ENCODE measurements around the gene LRRN4CL.
"Not testable (repeated sequence)": the region's sequence is repeated elsewhere in the genome, so short reads cannot be mapped to it uniquely, and the experiment has no call there.

The LRRN4CL gene

GRCh38 chr11:62678770-62679696 is 10.3 kb downstream of the LRRN4CL start, which contains the start of gene UBXN1:
UBXN1 (minus strand) TSS chr11:62679073; CDS start chr11:62678923, 150 bp downstream.
- Histone ChIP-seq H3K27ac (ENCODE audit: low read depth, low read length) (peak within 1 kb of the TSS; percentile 87), H3K4me3 (ENCODE audit: low read length) (peak within 1 kb of the TSS; percentile 98), H3K4me1 (ENCODE audit: control insufficient read depth, insufficient read depth, low read length) (peaks cover 10% of the 10 kb centered on the region), H3K27me3 (ENCODE audit: control insufficient read depth, insufficient read depth, low read length) (no peaks in the 10 kb centered on the region), H3K9ac (ENCODE audit: low read length) (peak within 1 kb of the TSS; percentile 84), H3K36me3 (ENCODE audit: control insufficient read depth, insufficient read depth, low read length) (peaks cover 13% of the 10 kb centered on the region)

DNA sequence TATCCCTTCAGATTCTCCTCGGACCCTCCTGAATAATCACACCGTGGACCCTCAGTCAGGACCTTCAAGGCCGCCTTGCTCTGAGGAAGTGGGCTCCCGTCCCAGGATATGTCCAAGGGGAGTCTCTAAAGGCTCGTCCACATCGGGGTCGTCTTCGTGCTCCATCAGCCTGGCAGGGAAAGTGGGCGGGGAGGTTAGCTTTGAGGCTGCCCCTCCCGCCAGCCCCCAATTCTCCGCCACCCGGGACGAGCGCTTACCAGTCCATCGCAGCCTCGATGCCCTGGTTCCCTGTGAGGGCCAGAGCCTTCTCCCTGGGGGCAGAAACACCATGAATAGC is 10.9 kb downstream of the LRRN4CL start:
- peaks cover 10% of the 10 kb centered on the region for H3K4me1 ChIP-seq (ENCODE audit: control insufficient read depth, insufficient read depth, low read length)

DNA sequence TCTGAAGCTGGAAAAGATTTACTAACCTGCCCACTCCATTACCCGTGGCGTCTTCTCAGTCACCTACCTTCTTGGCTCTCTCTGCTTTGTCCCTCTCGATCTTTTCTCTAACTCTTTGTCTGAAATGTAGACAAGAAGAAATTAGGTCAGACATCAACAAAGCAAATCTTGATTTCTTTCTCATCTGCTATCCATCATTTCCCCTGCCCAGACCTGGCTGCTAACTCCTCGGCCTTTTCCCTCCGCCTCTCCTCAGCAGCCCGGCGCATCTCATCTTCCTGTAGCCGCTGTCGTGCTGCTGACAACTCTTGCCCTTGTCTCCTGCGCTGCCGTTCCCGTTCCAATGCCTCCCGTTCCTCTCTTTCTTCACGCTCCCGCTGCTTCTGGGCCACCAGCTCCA is 11.6 kb downstream of the LRRN4CL start:
- H3K4me3 ChIP-seq (ENCODE audit: low read length) = peak overlapping the region; percentile 98
- peaks cover 10% of the 10 kb centered on the region for H3K4me1 ChIP-seq (ENCODE audit: control insufficient read depth, insufficient read depth, low read length)
- H3K27ac ChIP-seq (ENCODE audit: low read depth, low read length) = no peak overlapping the region
- peaks cover 13% of the 10 kb centered on the region for H3K36me3 ChIP-seq (ENCODE audit: control insufficient read depth, insufficient read depth, low read length)
- H3K9ac ChIP-seq (ENCODE audit: low read length) = no peak overlapping the region
- H3K27me3 ChIP-seq (ENCODE audit: control insufficient read depth, insufficient read depth, low read length) = no peaks in the 10 kb centered on the region

More for the DNA sequence above, 10.9 kb downstream of the LRRN4CL start:
- Histone ChIP-seq H3K27me3 (ENCODE audit: control insufficient read depth, insufficient read depth, low read length) (no peaks in the 10 kb centered on the region), H3K9ac (ENCODE audit: low read length) (peak overlapping the region; percentile 84), H3K36me3 (ENCODE audit: control insufficient read depth, insufficient read depth, low read length) (peaks cover 13% of the 10 kb centered on the region), H3K4me3 (ENCODE audit: low read length) (peak overlapping the region; percentile 98), H3K27ac (ENCODE audit: low read depth, low read length) (peak overlapping the region; percentile 87)

- Histone ChIP-seq H3K4me1 (ENCODE audit: control insufficient read depth, insufficient read depth, low read length) (peaks cover 10% of the 10 kb centered on the region), H3K9ac (ENCODE audit: low read length) (no peak overlapping the region), H3K36me3 (ENCODE audit: control insufficient read depth, insufficient read depth, low read length) (peaks cover 13% of the 10 kb centered on the region), H3K27ac (ENCODE audit: low read depth, low read length) (no peak overlapping the region), H3K27me3 (ENCODE audit: control insufficient read depth, insufficient read depth, low read length) (no peaks in the 10 kb centered on the region), H3K4me3 (ENCODE audit: low read length) (no peak overlapping the region)
These were observed 12.2 kb downstream of the LRRN4CL start for GRCh38 chr11:62677156-62677555.

- Histone ChIP-seq H3K9ac (ENCODE audit: low read length) (no peak overlapping the region), H3K27ac (ENCODE audit: low read depth, low read length) (no peak overlapping the region), H3K4me1 (ENCODE audit: control insufficient read depth, insufficient read depth, low read length) (peaks cover 10% of the 10 kb centered on the region), H3K4me3 (ENCODE audit: low read length) (no peak overlapping the region), H3K36me3 (ENCODE audit: control insufficient read depth, insufficient read depth, low read length) (peaks cover 13% of the 10 kb centered on the region), H3K27me3 (ENCODE audit: control insufficient read depth, insufficient read depth, low read length) (no peaks in the 10 kb centered on the region)
These were observed 12.6 kb downstream of the LRRN4CL start for GRCh38 chr11:62676698-62677097.

DNA sequence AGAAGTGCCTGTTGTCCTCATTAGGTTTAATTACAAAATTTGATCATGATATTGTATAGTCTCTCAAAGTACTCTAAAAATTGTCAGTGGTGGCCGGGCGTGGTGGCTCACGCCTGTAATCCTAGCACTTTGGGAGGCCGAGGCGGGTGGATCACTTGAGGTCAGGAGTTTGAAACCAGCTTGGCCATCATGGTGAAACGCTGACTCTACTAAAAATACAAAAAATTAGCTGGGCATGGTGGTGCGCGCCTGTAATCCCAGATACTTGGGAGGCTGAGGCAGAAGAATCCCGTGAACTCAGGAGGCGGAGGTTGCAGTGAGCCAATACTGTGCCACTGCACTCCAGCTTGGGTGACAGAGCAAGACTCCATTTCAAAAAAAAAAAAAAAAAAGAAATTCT is 13.9 kb downstream of the LRRN4CL start:
- not testable (repeated sequence) for H3K4me3 ChIP-seq (ENCODE audit: low read length); H3K27me3 ChIP-seq (ENCODE audit: control insufficient read depth, insufficient read depth, low read length); H3K27ac ChIP-seq (ENCODE audit: low read depth, low read length); H3K9ac ChIP-seq (ENCODE audit: low read length); H3K4me1 ChIP-seq (ENCODE audit: control insufficient read depth, insufficient read depth, low read length)
- H3K36me3 ChIP-seq (ENCODE audit: control insufficient read depth, insufficient read depth, low read length) = peaks cover 13% of the 10 kb centered on the region

DNA sequence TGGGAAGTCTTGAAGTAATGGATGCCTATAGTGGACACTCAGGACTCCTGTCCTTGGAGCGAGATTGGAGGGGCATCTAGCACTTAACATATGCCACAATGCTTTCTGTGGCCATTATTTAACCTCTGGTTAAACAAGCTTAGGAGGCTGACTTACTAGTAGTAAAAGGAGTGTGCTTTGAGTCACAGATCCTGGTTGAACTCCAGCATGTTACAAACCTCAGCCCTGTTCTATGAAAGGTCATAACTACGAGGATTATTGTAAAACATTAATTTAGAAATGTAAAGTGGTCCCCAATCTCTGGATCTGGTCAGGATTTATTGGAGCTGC is 16.2 kb downstream of the LRRN4CL start:
- Histone ChIP-seq H3K4me1 (ENCODE audit: control insufficient read depth, insufficient read depth, low read length) (peaks cover 8% of the 10 kb centered on the region), H3K4me3 (ENCODE audit: low read length) (no peak overlapping the region), H3K27me3 (ENCODE audit: control insufficient read depth, insufficient read depth, low read length) (no peaks in the 10 kb centered on the region), H3K9ac (ENCODE audit: low read length) (no peak overlapping the region), H3K36me3 (ENCODE audit: control insufficient read depth, insufficient read depth, low read length) (peaks cover 13% of the 10 kb centered on the region), H3K27ac (ENCODE audit: low read depth, low read length) (no peak overlapping the region)

GRCh38 chr11:62671608-62672389 is 17.5 kb downstream of the LRRN4CL start, which contains the start of the genes LBHD1 and UQCC3:
LBHD1 (minus strand) TSS chr11:62672267; CDS start chr11:62670031, 2,236 bp downstream.
UQCC3 (plus strand) TSS chr11:62671673; CDS start chr11:62671746, 73 bp downstream.
- Histone ChIP-seq H3K27me3 (ENCODE audit: control insufficient read depth, insufficient read depth, low read length) (no peaks in the 10 kb centered on the region), H3K27ac (ENCODE audit: low read depth, low read length) (peak within 1 kb of the TSS; percentile 91), H3K36me3 (ENCODE audit: control insufficient read depth, insufficient read depth, low read length) (peaks cover 13% of the 10 kb centered on the region), H3K9ac (ENCODE audit: low read length) (peak within 1 kb of the TSS; percentile 95), H3K4me1 (ENCODE audit: control insufficient read depth, insufficient read depth, low read length) (peaks cover 11% of the 10 kb centered on the region), H3K4me3 (ENCODE audit: low read length) (peak within 1 kb of the TSS; percentile 90)

- Histone ChIP-seq H3K27me3 (ENCODE audit: control insufficient read depth, insufficient read depth, low read length) (no peaks in the 10 kb centered on the region), H3K9ac (ENCODE audit: low read length) (peak overlapping the region; percentile 95), H3K4me1 (ENCODE audit: control insufficient read depth, insufficient read depth, low read length) (peaks cover 17% of the 10 kb centered on the region), H3K4me3 (ENCODE audit: low read length) (peak overlapping the region; percentile 90), H3K27ac (ENCODE audit: low read depth, low read length) (peak overlapping the region; percentile 91), H3K36me3 (ENCODE audit: control insufficient read depth, insufficient read depth, low read length) (peaks cover 15% of the 10 kb centered on the region)
These were observed 18.1 kb downstream of the LRRN4CL start for GRCh38 chr11:62671236-62671607.

DNA sequence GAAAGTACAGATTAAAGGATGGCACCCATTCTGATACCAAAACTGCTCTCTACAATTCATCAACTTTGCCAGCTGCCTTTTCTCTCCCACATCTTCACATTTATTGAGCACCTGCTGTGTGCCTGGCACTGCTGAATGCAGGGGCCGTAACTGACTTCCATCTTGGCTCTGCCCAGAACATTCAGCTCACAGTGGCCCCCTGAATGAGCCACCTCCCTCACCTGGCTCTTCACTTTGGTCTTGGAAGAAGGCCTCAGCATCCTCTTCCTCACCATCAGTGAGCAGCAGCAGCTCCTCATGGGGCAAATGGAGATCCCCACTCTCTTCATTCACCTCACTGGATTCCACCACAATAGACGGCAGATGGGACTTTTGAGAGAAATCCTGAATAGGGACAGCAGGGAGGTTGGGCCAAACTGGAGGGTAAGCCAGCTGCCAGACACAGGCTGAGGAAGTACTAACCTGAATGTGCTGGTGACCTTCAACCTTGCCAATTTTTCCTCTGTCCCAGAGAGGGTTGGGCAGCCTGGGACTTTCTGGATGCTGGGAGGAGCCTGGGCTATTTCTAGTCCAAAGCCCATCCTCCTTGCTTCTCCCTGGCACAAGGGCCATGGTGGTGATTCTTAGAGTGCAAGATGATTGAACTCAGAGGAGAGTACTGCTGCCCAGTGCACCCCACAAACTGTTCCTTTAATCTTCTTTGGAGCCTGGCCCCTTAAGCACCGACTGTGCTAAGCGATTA is 19.7 kb downstream of the LRRN4CL start:
- H3K4me1 ChIP-seq (ENCODE audit: control insufficient read depth, insufficient read depth, low read length) = peaks cover 19% of the 10 kb centered on the region
- peaks cover 13% of the 10 kb centered on the region for H3K36me3 ChIP-seq (ENCODE audit: control insufficient read depth, insufficient read depth, low read length)
- no peak overlapping the region for H3K9ac ChIP-seq (ENCODE audit: low read length)
- H3K27me3 ChIP-seq (ENCODE audit: control insufficient read depth, insufficient read depth, low read length) = no peaks in the 10 kb centered on the region
- H3K27ac ChIP-seq (ENCODE audit: low read depth, low read length) = no peak overlapping the region
- no peak overlapping the region for H3K4me3 ChIP-seq (ENCODE audit: low read length)

DNA sequence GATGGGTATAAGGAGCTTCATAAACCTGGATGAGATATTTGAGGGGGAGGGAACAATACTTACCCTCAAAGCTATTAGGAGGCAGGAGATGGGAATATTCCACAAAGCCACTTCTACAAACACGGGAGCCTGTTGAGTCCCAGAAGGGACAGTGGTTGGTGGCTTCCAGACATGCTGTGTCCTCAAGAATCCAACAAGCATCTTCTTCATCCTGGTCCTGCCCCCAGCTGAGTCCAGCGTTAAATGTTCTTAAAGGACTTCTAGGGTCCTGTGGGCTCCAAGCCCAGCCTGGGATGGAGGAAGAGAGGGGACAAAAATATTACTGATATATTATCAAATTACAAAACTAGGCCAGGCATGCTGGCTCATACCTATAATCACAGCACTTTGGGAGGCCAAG is 21.9 kb downstream of the LRRN4CL start:
- H3K4me1 ChIP-seq (ENCODE audit: control insufficient read depth, insufficient read depth, low read length) = peaks cover 17% of the 10 kb centered on the region
- H3K4me3 ChIP-seq (ENCODE audit: low read length) = peak overlapping the region; percentile 94
- no peaks in the 10 kb centered on the region for H3K27me3 ChIP-seq (ENCODE audit: control insufficient read depth, insufficient read depth, low read length)
- peaks cover 11% of the 10 kb centered on the region for H3K36me3 ChIP-seq (ENCODE audit: control insufficient read depth, insufficient read depth, low read length)
- no peak overlapping the region for H3K27ac ChIP-seq (ENCODE audit: low read depth, low read length)
- H3K9ac ChIP-seq (ENCODE audit: low read length) = no peak overlapping the region

Data from rectal smooth muscle tissue (tissue), 1 donor.